Measurements from ENCODE around the gene YBX2. TPM values are rescaled to one million over a fixed set of nuclear protein-coding genes. Genes with fewer than 3 reads are reported as not detected.

YBX2 gene
- total RNA-seq, 1 donor from 2014 or later, result 0.57 TPM

- no peak for TF ChIP-seq CTCF (IDR thresholded peaks at IDR 0.05)
- peaks cover 22% of the 10 kb centered on the region for H3K4me1 Mint-ChIP-seq (ENCODE audit: low read depth)
- H3K36me3 Mint-ChIP-seq (ENCODE audit: low read depth), result peaks cover 23% of the 10 kb centered on the region
- no peak overlapping the region for H3K4me3 Mint-ChIP-seq (ENCODE audit: unreplicated experiment)
- no peak overlapping the region for H3K27ac Mint-ChIP-seq (ENCODE audit: unreplicated experiment)
- H3K9me3 Mint-ChIP-seq (ENCODE audit: low read depth), result no peaks in the 10 kb centered on the region
- DNase-seq (ENCODE audit: low spot score), result no peak
- H3K27me3 Mint-ChIP-seq (ENCODE audit: low read depth), result peaks cover 2% of the 10 kb centered on the region
These were observed 37.5 kb downstream of the YBX2 start for GRCh38 chr17:7256766-7257456.

DNA sequence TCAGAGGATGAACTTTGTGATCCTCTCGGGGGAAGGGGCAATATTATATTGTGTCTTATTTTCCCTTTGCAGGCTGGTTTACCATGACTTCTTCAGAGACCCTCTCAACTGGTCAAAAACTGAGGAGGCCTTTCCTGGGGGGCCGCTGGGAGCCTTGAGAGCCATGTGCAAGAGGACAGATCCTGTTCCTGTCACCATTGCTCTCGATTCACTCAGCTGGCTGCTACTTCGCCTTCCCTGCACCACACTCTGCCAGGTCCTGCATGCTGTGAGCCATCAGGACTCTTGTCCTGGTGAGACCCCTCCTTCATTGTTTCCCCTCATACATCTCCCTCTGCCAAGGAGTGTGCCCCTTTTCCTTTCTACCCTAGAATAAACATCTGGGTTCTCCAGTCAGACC is 39.9 kb downstream of the YBX2 start:
- H3K9me3 Mint-ChIP-seq (ENCODE audit: low read depth), result no peaks in the 10 kb centered on the region
- H3K4me1 Mint-ChIP-seq (ENCODE audit: low read depth), result peaks cover 30% of the 10 kb centered on the region
- H3K36me3 Mint-ChIP-seq (ENCODE audit: low read depth), result peaks cover 22% of the 10 kb centered on the region
- no peak for DNase-seq (ENCODE audit: low spot score)
- H3K4me3 Mint-ChIP-seq (ENCODE audit: unreplicated experiment), result no peak overlapping the region
- no peaks in the 10 kb centered on the region for H3K27me3 Mint-ChIP-seq (ENCODE audit: low read depth)
- H3K27ac Mint-ChIP-seq (ENCODE audit: unreplicated experiment), result no peak overlapping the region
- no peak for TF ChIP-seq CTCF (IDR thresholded peaks at IDR 0.05)

DNA sequence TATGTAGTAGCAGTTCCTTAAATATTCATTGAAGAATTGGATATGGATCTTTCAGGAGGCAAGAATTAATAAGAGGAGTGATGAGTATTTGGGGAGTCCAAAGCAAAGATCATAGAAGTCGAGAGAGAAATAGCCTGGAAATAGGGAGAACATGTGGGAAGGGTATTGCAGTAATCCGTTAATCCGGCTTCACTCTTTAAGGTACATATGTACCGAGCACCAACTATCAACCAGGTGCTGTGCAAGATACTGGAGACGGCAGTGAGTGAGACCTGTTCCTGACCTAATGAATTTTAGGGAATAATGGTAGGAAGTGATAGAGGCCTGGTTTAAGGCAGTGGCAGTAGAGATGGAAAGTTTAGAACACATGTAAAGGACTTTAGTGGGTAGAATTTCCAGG is 41.4 kb downstream of the YBX2 start:
- DNase-seq (ENCODE audit: low spot score), result no peak
- Mint-ChIP-seq H3K27ac (ENCODE audit: unreplicated experiment) (peak overlapping the region; percentile 100), H3K9me3 (ENCODE audit: low read depth) (no peaks in the 10 kb centered on the region), H3K36me3 (ENCODE audit: low read depth) (peaks cover 17% of the 10 kb centered on the region), H3K4me1 (ENCODE audit: low read depth) (peaks cover 41% of the 10 kb centered on the region), H3K27me3 (ENCODE audit: low read depth) (no peaks in the 10 kb centered on the region), H3K4me3 (ENCODE audit: unreplicated experiment) (peak overlapping the region; percentile 98)
- no peak for TF ChIP-seq CTCF (IDR thresholded peaks at IDR 0.05)

- peak; percentile 54 for TF ChIP-seq CTCF (IDR thresholded peaks at IDR 0.05)
- no peaks in the 10 kb centered on the region for H3K9me3 Mint-ChIP-seq (ENCODE audit: low read depth)
- H3K4me3 Mint-ChIP-seq (ENCODE audit: unreplicated experiment), result peak within 1 kb of the TSS; percentile 98
- peak; percentile 96 for DNase-seq (ENCODE audit: low spot score)
- H3K27ac Mint-ChIP-seq (ENCODE audit: unreplicated experiment), result peak within 1 kb of the TSS; percentile 100
- peaks cover 41% of the 10 kb centered on the region for H3K4me1 Mint-ChIP-seq (ENCODE audit: low read depth)
- H3K27me3 Mint-ChIP-seq (ENCODE audit: low read depth), result no peaks in the 10 kb centered on the region
- H3K36me3 Mint-ChIP-seq (ENCODE audit: low read depth), result peaks cover 15% of the 10 kb centered on the region
These were observed 42.0 kb downstream of the YBX2 start, which contains the start of gene ELP5 for GRCh38 chr17:7252176-7253043. Gene ELP5, plus strand, starts transcription at chr17:7252215. Its CDS starts 336 bp downstream, at chr17:7252551.

GRCh38 chr17:7251661-7252175 is 42.7 kb downstream of the YBX2 start, which contains the start of gene CTDNEP1:
Gene CTDNEP1, minus strand, starts transcription at chr17:7251734. Its CDS starts 438 bp downstream, at chr17:7251296.
- Mint-ChIP-seq H3K27me3 (ENCODE audit: low read depth) (no peaks in the 10 kb centered on the region), H3K9me3 (ENCODE audit: low read depth) (no peaks in the 10 kb centered on the region), H3K4me1 (ENCODE audit: low read depth) (peaks cover 41% of the 10 kb centered on the region), H3K36me3 (ENCODE audit: low read depth) (peaks cover 11% of the 10 kb centered on the region), H3K4me3 (ENCODE audit: unreplicated experiment) (peak within 1 kb of the TSS; percentile 98), H3K27ac (ENCODE audit: unreplicated experiment) (peak within 1 kb of the TSS; percentile 100)
- DNase-seq (ENCODE audit: low spot score), result peak; percentile 99
- no peak for TF ChIP-seq CTCF (IDR thresholded peaks at IDR 0.05)
